ENCODE data around the gene UBE2J2.

Gene UBE2J2

GRCh38 chr1:1282998-1283397, 9.3 kb upstream of the UBE2J2 start:
- no peak for DNase-seq (ENCODE audit: low read depth in 1 of 2, low spot score in 1 of 2)

- no peak for DNase-seq (ENCODE audit: low read depth in 1 of 2, low spot score in 1 of 2)
Measured at GRCh38 chr1:1281533-1282321, 8.1 kb upstream of the UBE2J2 start.

- DNase-seq (ENCODE audit: low read depth in 1 of 2, low spot score in 1 of 2), result no peak
Measured at GRCh38 chr1:1280782-1281481, 7.3 kb upstream of the UBE2J2 start.

GRCh38 chr1:1279028-1279427, 5.4 kb upstream of the UBE2J2 start:
- no peak for DNase-seq (ENCODE audit: low read depth in 1 of 2, low spot score in 1 of 2)

GRCh38 chr1:1278620-1279019, 5.0 kb upstream of the UBE2J2 start:
- no peak for DNase-seq (ENCODE audit: low read depth in 1 of 2, low spot score in 1 of 2)

- no peak for DNase-seq (ENCODE audit: low read depth in 1 of 2, low spot score in 1 of 2)
Measured at GRCh38 chr1:1275836-1276235, 2.2 kb upstream of the UBE2J2 start.

- DNase-seq (ENCODE audit: low read depth in 1 of 2, low spot score in 1 of 2), result no peak
Measured at GRCh38 chr1:1274931-1275431, 1.3 kb upstream of the UBE2J2 start.

GRCh38 chr1:1274299-1274930, 761 bp upstream of the UBE2J2 start:
- no peak for DNase-seq (ENCODE audit: low read depth in 1 of 2, low spot score in 1 of 2)

GRCh38 chr1:1273209-1273511, 494 bp downstream of the UBE2J2 start:
- DNase-seq (ENCODE audit: low read depth in 1 of 2, low spot score in 1 of 2), result no peak

GRCh38 chr1:1272341-1273208, 1.1 kb downstream of the UBE2J2 start:
- DNase-seq (ENCODE audit: low read depth in 1 of 2, low spot score in 1 of 2), result no peak

- DNase-seq (ENCODE audit: low read depth in 1 of 2, low spot score in 1 of 2), result no peak
Measured at GRCh38 chr1:1270813-1271212, 2.8 kb downstream of the UBE2J2 start.

GRCh38 chr1:1268284-1268682, 5.4 kb downstream of the UBE2J2 start:
- no peak for DNase-seq (ENCODE audit: low read depth in 1 of 2, low spot score in 1 of 2)

- DNase-seq (ENCODE audit: low read depth in 1 of 2, low spot score in 1 of 2), result no peak
Measured at GRCh38 chr1:1267488-1268283, 6.0 kb downstream of the UBE2J2 start.

- no peak for DNase-seq (ENCODE audit: low read depth in 1 of 2, low spot score in 1 of 2)
Measured at GRCh38 chr1:1264868-1265272, 8.8 kb downstream of the UBE2J2 start.

- DNase-seq (ENCODE audit: low read depth in 1 of 2, low spot score in 1 of 2), result no peak
Measured at GRCh38 chr1:1264026-1264425, 9.6 kb downstream of the UBE2J2 start.

GRCh38 chr1:1262758-1263157, 10.9 kb downstream of the UBE2J2 start:
- no peak for DNase-seq (ENCODE audit: low read depth in 1 of 2, low spot score in 1 of 2)

- DNase-seq (ENCODE audit: low read depth in 1 of 2, low spot score in 1 of 2), result no peak
Measured at GRCh38 chr1:1262071-1262470, 11.6 kb downstream of the UBE2J2 start.

- no peak for DNase-seq (ENCODE audit: low read depth in 1 of 2, low spot score in 1 of 2)
Measured at GRCh38 chr1:1260843-1261560, 12.7 kb downstream of the UBE2J2 start.

- no peak for DNase-seq (ENCODE audit: low read depth in 1 of 2, low spot score in 1 of 2)
Measured at GRCh38 chr1:1259951-1260600, 13.6 kb downstream of the UBE2J2 start.

All from stimulated activated CD4-positive, alpha-beta T cell treated with anti-CD3 and anti-CD28 coated beads, Interleukin-15, amount 100 ng/mL, for 1 hour (primary cell).